Uterus (tissue), 4 donors: ENCODE measurements around the gene PTPN6. TPM values are rescaled to one million over a fixed set of nuclear protein-coding genes. Genes with fewer than 3 reads are reported as not detected.

Source experiments
- DNase-seq, 2 donors: peaks; one replicate each; pipeline ENCODE4 v3.0.0-alpha.2; 2019 to 2020
- H3K27ac ChIP-seq, 2 donors: fragments of 200-600 bp; sonication (generic); 1 replicate in 1 of 2; 2 replicates in 1 of 2; pipeline ENCODE4 v1.5.1; 2016 to 2018
- H3K27me3 ChIP-seq, 2 donors: fragments of 200-600 bp; sonication (generic); one replicate each; pipeline ENCODE4 v1.5.1; 2018 to 2019; ENCODE audit warnings: control low read depth in 1 of 2
- H3K36me3 ChIP-seq, 2 donors: fragments of 200-600 bp; sonication (generic); one replicate each; pipeline ENCODE4 v1.5.1; 2019; ENCODE audit warnings: control low read depth in 1 of 2
- H3K4me1 ChIP-seq, 2 donors: fragments of 200-600 bp; sonication (generic); one replicate each; pipeline ENCODE4 v1.5.1; 2018 to 2019; ENCODE audit warnings: control low read depth in 1 of 2
- H3K4me3 ChIP-seq, 2 donors: fragments of 200-600 bp; sonication (generic); 1 replicate in 1 of 2; 2 replicates in 1 of 2; pipeline ENCODE4 v1.5.1; 2018 to 2019; ENCODE audit warnings: mild to moderate bottlenecking in 1 of 2
- H3K9me3 ChIP-seq, 2 donors: fragments of 200-600 bp; sonication (generic); one replicate each; pipeline ENCODE4 v1.5.1; 2019; ENCODE audit warnings: control low read depth in 1 of 2
- CTCF ChIP-seq, 4 experiments: fragments of 200-600 bp in 2 of 4; fragments of 450-650 bp in 2 of 4; sonication (generic) in 2 of 4; IDR thresholded peaks; one replicate each; pipeline ENCODE4 v1.5.1; 2016 to 2019; ENCODE audit warnings: antibody characterized with exemption in 4 of 4, mild to moderate bottlenecking in 2 of 4, moderate library complexity in 1 of 4
- POLR2A ChIP-seq, 2 donors: fragments of 450-650 bp; IDR thresholded peaks; one replicate each; pipeline ENCODE4 v1.6.1; 2016; ENCODE audit warnings: antibody characterized with exemption in 2 of 2, mild to moderate bottlenecking in 1 of 2, moderate library complexity in 1 of 2
- intact Hi-C: fragments of 100-400 bp; cut with DNase I; formaldehyde crosslinking; loops from one replicate; pipeline ENCODE4 v1.15.1; 2023; ENCODE audit warnings: low total_unique reads
- total RNA-seq, 4 donors: library from RNA; depleted of rRNA in 3 of 4; stranded (reverse); fragments of >200 nt in 3 of 4; gene quantifications; one replicate each; pipeline versions ENCODE4 v1.1.0 to v1.2.4, GENCODE V29; 2014 to 2023
- donor health status: DM: yes; HTN: yes; CAD: no.

Gene PTPN6
- total RNA-seq, 4 donors from 2014 or later, result 0.59 to 19.8 (median 5.9) TPM

GRCh38 chr12:6981152-6982052 is 30.2 kb downstream of the PTPN6 start:
- no peak overlapping the region for H3K27ac ChIP-seq
- no peaks in the 10 kb centered on the region for H3K36me3 ChIP-seq
- no peaks in the 10 kb centered on the region for H3K9me3 ChIP-seq
- no peaks in the 10 kb centered on the region for H3K4me1 ChIP-seq
- H3K4me3 ChIP-seq, result no peak overlapping the region
- H3K27me3 ChIP-seq, result no peaks in the 10 kb centered on the region
- TF ChIP-seq POLR2A (IDR thresholded peaks at IDR 0.05) (no peak), CTCF (IDR thresholded peaks at IDR 0.05) (no peak)
- intact Hi-C loops, result no loop called here
- DNase-seq, result no peak

GRCh38 chr12:6982532-6982931 is 31.4 kb downstream of the PTPN6 start:
- intact Hi-C loops, result no loop called here
- H3K36me3 ChIP-seq, result no peaks in the 10 kb centered on the region

GRCh38 chr12:6987956-6988553 is 36.9 kb downstream of the PTPN6 start:
- intact Hi-C loops, result no loop called here
- TF ChIP-seq POLR2A (IDR thresholded peaks at IDR 0.05) (no peak), CTCF (IDR thresholded peaks at IDR 0.05) (no peak)
- Histone ChIP-seq H3K36me3 (no peaks in the 10 kb centered on the region), H3K9me3 (no peaks in the 10 kb centered on the region), H3K4me1 (no peaks in the 10 kb centered on the region), H3K27me3 (no peaks in the 10 kb centered on the region), H3K27ac (no peak overlapping the region), H3K4me3 (no peak overlapping the region)
- no peak for DNase-seq

More at GRCh38 chr12:6982532-6982931, 31.4 kb downstream of the PTPN6 start:
- no peak overlapping the region for H3K27ac ChIP-seq
- H3K9me3 ChIP-seq, result no peaks in the 10 kb centered on the region
- no peak overlapping the region for H3K4me3 ChIP-seq
- no peaks in the 10 kb centered on the region for H3K4me1 ChIP-seq
- DNase-seq, result no peak
- TF ChIP-seq POLR2A (IDR thresholded peaks at IDR 0.05), result no peak
- TF ChIP-seq CTCF (IDR thresholded peaks at IDR 0.05), result no peak
- no peaks in the 10 kb centered on the region for H3K27me3 ChIP-seq

- no peak for TF ChIP-seq CTCF (IDR thresholded peaks at IDR 0.05)
- no peak for TF ChIP-seq POLR2A (IDR thresholded peaks at IDR 0.05)
- Histone ChIP-seq H3K4me1 (no peaks in the 10 kb centered on the region), H3K27ac (no peak overlapping the region), H3K9me3 (no peaks in the 10 kb centered on the region), H3K27me3 (no peaks in the 10 kb centered on the region), H3K36me3 (no peaks in the 10 kb centered on the region), H3K4me3 (no peak overlapping the region)
- intact Hi-C loops, result no loop called here
- no peak for DNase-seq
These were observed 44.9 kb downstream of the PTPN6 start for GRCh38 chr12:6996040-6996441.
